Neural crest cell (in vitro differentiated cells): ENCODE data around the gene ORC2. TPM values are rescaled to one million over a fixed set of nuclear protein-coding genes. Genes with fewer than 3 reads are reported as not detected.
"Not testable (repeated sequence)": the region's sequence is repeated elsewhere in the genome, so short reads cannot be mapped to it uniquely, and the experiment has no call there.

Experiments used
- DNase-seq: peaks from one replicate; pipeline ENCODE4 v3.0.0; 2021; ENCODE audit warnings: low read depth, mixed read lengths, low spot score
- H3K27ac Mint-ChIP-seq: one replicate; pipeline ENCODE4 v1.8.0; 2021; ENCODE audit warnings: mild to moderate bottlenecking, mixed read lengths; ENCODE audit not compliant: unreplicated experiment
- H3K27me3 Mint-ChIP-seq: 2 replicates; pipeline ENCODE4 v1.8.0; 2021; ENCODE audit warnings: low read depth, mild to moderate bottlenecking, mixed read lengths
- H3K36me3 Mint-ChIP-seq: 2 replicates; pipeline ENCODE4 v1.8.0; 2021; ENCODE audit warnings: low read depth, mild to moderate bottlenecking, mixed read lengths
- H3K4me1 Mint-ChIP-seq: 2 replicates; pipeline ENCODE4 v1.8.0; 2021; ENCODE audit warnings: mixed read lengths
- H3K4me3 Mint-ChIP-seq: one replicate; pipeline ENCODE4 v1.8.0; 2021; ENCODE audit warnings: mild to moderate bottlenecking, mixed read lengths
- H3K9me3 Mint-ChIP-seq: 2 replicates; pipeline ENCODE4 v1.8.0; 2021; ENCODE audit warnings: mixed read lengths
- total RNA-seq: library from RNA; stranded (reverse); gene quantifications from 2 replicates; pipeline ENCODE4 v1.2.1, GENCODE V29; 2021
- TF ChIP-seq, protein P1 (sequence below): fragments of 200-600 bp; sonication (generic); conservative IDR thresholded peaks from 2 replicates; pipeline ENCODE4 v1.5.0; 2021; ENCODE audit warnings: antibody characterized with exemption, mild to moderate bottlenecking

The ORC2 gene
- total RNA-seq, 1 donor from 2014 or later, result 30.9 TPM

DNA sequence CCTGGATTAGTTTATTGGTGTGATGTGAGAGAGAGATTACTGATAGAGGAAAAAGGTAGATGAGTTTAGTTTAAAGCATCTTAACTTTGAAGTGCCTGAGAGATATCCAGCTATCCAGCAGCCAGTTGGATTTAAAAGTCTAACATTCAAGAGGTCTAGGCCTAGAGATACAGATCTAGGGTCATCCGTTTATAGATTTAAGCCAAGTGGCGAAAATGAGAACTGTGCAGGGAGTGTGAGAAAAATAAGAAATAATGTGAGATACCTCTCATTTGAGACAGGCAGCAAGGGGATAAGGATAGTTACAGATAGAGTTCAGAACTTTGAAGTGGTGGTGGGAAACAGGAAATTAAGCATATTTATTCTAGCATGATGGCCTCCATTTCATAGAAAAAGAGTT, 5.3 kb upstream of the ORC2 start:
- Mint-ChIP-seq H3K4me3 (no peak overlapping the region), H3K36me3 (no peaks in the 10 kb centered on the region), H3K9me3 (no peaks in the 10 kb centered on the region), H3K27ac (no peak overlapping the region), H3K27me3 (no peaks in the 10 kb centered on the region), H3K4me1 (peaks cover 24% of the 10 kb centered on the region)
- TF ChIP-seq, protein P1, sequence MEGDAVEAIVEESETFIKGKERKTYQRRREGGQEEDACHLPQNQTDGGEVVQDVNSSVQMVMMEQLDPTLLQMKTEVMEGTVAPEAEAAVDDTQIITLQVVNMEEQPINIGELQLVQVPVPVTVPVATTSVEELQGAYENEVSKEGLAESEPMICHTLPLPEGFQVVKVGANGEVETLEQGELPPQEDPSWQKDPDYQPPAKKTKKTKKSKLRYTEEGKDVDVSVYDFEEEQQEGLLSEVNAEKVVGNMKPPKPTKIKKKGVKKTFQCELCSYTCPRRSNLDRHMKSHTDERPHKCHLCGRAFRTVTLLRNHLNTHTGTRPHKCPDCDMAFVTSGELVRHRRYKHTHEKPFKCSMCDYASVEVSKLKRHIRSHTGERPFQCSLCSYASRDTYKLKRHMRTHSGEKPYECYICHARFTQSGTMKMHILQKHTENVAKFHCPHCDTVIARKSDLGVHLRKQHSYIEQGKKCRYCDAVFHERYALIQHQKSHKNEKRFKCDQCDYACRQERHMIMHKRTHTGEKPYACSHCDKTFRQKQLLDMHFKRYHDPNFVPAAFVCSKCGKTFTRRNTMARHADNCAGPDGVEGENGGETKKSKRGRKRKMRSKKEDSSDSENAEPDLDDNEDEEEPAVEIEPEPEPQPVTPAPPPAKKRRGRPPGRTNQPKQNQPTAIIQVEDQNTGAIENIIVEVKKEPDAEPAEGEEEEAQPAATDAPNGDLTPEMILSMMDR, result peak; percentile 24
- no peak for DNase-seq

DNA sequence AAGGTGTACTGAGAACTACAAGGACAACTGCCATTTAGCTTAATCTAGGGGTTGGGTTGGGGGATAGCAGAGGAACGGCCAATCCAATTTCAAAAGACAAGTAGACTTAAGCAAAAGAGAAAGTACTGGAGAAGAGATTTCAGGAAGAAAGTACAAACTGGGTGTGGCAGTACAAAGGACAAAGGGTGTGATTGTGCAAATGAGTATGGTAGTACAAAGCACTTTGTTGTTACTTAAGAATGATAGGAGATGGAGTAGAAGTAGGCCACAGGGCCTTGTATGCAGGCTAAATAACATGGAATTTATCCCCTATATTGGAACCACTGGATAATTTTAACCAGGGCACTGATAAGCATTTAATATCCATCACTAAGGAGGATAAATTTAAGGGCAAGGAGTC, 4.7 kb upstream of the ORC2 start:
- H3K27me3 Mint-ChIP-seq, result no peaks in the 10 kb centered on the region
- H3K4me1 Mint-ChIP-seq, result peaks cover 27% of the 10 kb centered on the region
- TF ChIP-seq, protein P1, result no peak
- no peaks in the 10 kb centered on the region for H3K36me3 Mint-ChIP-seq
- no peaks in the 10 kb centered on the region for H3K9me3 Mint-ChIP-seq
- H3K27ac Mint-ChIP-seq, result no peak overlapping the region
- no peak overlapping the region for H3K4me3 Mint-ChIP-seq
- DNase-seq, result no peak

DNA sequence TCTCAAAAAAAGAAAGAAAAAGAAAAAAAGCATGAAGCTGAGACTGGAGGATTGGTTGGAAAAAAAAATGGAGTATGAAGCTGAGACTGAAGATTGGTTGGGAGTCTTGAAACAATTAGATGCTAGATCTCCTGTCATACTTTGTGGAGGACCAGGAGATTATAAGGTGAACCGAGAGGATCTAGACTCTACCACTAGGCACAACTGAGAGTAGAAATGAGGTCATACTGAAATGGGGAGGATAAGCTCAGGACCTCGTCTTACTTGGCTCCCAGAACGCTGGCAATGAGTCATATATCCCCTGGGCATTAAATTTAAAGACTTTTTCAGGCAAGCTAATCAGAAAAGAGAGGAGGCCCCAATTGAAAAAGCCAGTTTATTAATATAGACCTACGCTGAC, 3.3 kb upstream of the ORC2 start:
- Mint-ChIP-seq H3K27me3 (no peaks in the 10 kb centered on the region), H3K4me3 (peak overlapping the region; percentile 64), H3K4me1 (peaks cover 40% of the 10 kb centered on the region), H3K36me3 (no peaks in the 10 kb centered on the region), H3K27ac (no peak overlapping the region), H3K9me3 (no peaks in the 10 kb centered on the region)
- TF ChIP-seq, protein P1, result no peak
- no peak for DNase-seq

DNA sequence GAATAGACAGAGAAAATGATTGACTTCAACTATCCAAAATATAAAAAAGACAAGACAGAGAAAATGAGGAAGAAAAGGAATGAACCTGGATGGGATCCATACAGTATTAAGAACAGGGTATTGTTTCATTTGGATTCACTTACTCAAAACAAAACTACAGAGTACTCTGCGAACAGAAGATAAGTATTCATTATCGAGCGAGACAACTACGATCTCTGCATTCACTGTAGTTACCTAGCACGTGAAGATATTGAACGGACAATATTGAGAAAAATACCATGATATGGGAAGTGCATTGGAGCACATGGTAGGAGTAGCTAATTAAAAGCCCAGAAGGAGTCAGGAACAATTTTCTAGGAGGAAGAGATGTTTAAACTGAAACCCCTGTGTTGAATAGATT, 1.0 kb upstream of the ORC2 start:
- H3K27ac Mint-ChIP-seq, result peak overlapping the region; percentile 31
- peak overlapping the region; percentile 97 for H3K4me3 Mint-ChIP-seq
- H3K27me3 Mint-ChIP-seq, result no peaks in the 10 kb centered on the region
- no peak for DNase-seq
- H3K9me3 Mint-ChIP-seq, result no peaks in the 10 kb centered on the region
- no peaks in the 10 kb centered on the region for H3K36me3 Mint-ChIP-seq
- peaks cover 45% of the 10 kb centered on the region for H3K4me1 Mint-ChIP-seq
- TF ChIP-seq, protein P1, result no peak

DNA sequence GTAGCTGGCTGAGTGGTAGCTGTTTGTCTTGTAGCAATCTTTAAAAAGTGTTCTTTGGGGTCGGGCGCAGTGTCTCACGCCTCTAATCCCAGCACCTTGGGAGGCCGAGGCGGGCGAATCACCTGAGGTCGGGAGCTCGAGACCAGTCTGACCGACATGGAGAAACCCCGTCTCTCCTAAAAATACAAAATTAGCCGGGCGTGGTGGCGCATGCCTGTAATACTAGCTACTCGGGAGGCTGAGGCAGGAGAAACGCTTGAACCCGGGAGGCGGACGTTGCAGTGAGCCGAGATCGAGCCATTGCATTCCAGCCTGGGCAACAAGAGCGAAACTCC, 425 bp upstream of the ORC2 start:
- H3K4me3 Mint-ChIP-seq, result peak overlapping the region; percentile 97
- not testable (repeated sequence) for H3K9me3 Mint-ChIP-seq, DNase-seq, H3K27me3 Mint-ChIP-seq, H3K36me3 Mint-ChIP-seq
- H3K27ac Mint-ChIP-seq, result peak overlapping the region; percentile 94
- H3K4me1 Mint-ChIP-seq, result peaks cover 45% of the 10 kb centered on the region

DNA sequence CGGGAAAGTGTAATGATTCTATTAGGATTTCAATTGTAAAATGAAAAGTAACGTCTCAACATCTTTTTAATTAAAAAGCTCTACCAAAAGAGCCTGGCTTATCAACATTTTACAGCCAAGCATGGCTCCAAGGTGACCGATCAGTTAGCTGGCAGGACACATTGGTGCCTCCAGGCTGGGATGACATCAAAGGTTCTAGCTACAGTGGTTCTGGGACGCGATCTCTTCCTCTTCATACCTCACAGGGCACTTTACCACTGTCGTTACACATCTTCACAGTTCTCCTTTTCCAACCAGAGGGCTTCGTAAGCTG, 693 bp downstream of the ORC2 start:
- no peaks in the 10 kb centered on the region for H3K9me3 Mint-ChIP-seq
- peak overlapping the region; percentile 97 for H3K4me3 Mint-ChIP-seq
- no peaks in the 10 kb centered on the region for H3K27me3 Mint-ChIP-seq
- peak overlapping the region; percentile 94 for H3K27ac Mint-ChIP-seq
- H3K4me1 Mint-ChIP-seq, result peaks cover 39% of the 10 kb centered on the region
- no peaks in the 10 kb centered on the region for H3K36me3 Mint-ChIP-seq
- TF ChIP-seq, protein P1, result no peak
- no peak for DNase-seq
